Testis (tissue), 2 donors: ENCODE results near the gene POTEM.
"Not testable (repeated sequence)": the region's sequence is repeated elsewhere in the genome, so short reads cannot be mapped to it uniquely, and the experiment has no call there.

ENCODE experiments used
- CTCF ChIP-seq, 3 experiments: fragments of 450-650 bp in 2 of 3; fragments of 200-600 bp in 1 of 3; sonication (generic) in 1 of 3; IDR thresholded peaks; one replicate each; pipeline ENCODE4 v1.5.1; 2016 to 2019; ENCODE audit warnings: antibody characterized with exemption in 3 of 3, mild to moderate bottlenecking in 2 of 3, moderate library complexity in 1 of 3
- POLR2A ChIP-seq: fragments of 450-650 bp; IDR thresholded peaks from one replicate; pipeline ENCODE4 v1.6.1; 2017; ENCODE audit warnings: antibody characterized with exemption, mild to moderate bottlenecking, moderate library complexity

GRCh38 chr14:19015185-19015584 lies 48.0 kb downstream of the POTEM start:
- TF ChIP-seq CTCF (IDR thresholded peaks at IDR 0.05); POLR2A: not testable (repeated sequence)
